Measurements from ENCODE around the gene DNAAF5.

DNAAF5 gene

GRCh38 chr7:834277-834676 is 107.8 kb downstream of the DNAAF5 start:
- DNase-seq (ENCODE audit: low spot score) = no peak

- no peak for DNase-seq (ENCODE audit: low spot score)
Observed at GRCh38 chr7:835021-835420, 108.5 kb downstream of the DNAAF5 start.

- DNase-seq (ENCODE audit: low spot score) = no peak
Observed at GRCh38 chr7:835485-836401, 109.2 kb downstream of the DNAAF5 start.

All from GM03348 (cell line).